ENCODE measurements around the gene LRRC14B.

Gene LRRC14B

DNA sequence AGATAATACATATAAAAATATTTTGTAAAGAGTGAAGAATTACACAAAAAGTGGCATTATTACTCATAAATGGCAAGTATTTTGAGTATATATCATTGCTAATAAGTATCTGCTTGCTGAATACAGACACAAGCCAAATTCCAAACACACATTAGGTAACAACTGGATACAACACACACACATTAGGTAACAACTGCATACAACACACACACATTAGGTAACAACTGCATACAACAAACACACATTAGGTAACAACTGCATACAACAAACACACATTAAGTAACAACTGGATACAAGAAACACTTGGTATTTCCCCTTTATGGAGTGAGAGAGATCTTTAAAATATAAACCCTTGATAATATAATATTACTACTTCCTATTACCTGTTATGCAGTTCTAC, 13.2 kb downstream of the LRRC14B start:
- Histone ChIP-seq H3K27me3 (no peaks in the 10 kb centered on the region), H3K27ac (no peak overlapping the region), H3K4me1 (ENCODE audit: control insufficient read depth in 1 of 2, insufficient read depth in 1 of 2, low read depth in 1 of 2, low read length in 1 of 2) (no peaks in the 10 kb centered on the region), H3K9me3 (no peaks in the 10 kb centered on the region), H3K36me3 (peaks cover 32% of the 10 kb centered on the region), H3K4me3 (ENCODE audit: low read depth in 1 of 2, low read length in 1 of 2) (no peak overlapping the region)
- TF ChIP-seq, protein P1, sequence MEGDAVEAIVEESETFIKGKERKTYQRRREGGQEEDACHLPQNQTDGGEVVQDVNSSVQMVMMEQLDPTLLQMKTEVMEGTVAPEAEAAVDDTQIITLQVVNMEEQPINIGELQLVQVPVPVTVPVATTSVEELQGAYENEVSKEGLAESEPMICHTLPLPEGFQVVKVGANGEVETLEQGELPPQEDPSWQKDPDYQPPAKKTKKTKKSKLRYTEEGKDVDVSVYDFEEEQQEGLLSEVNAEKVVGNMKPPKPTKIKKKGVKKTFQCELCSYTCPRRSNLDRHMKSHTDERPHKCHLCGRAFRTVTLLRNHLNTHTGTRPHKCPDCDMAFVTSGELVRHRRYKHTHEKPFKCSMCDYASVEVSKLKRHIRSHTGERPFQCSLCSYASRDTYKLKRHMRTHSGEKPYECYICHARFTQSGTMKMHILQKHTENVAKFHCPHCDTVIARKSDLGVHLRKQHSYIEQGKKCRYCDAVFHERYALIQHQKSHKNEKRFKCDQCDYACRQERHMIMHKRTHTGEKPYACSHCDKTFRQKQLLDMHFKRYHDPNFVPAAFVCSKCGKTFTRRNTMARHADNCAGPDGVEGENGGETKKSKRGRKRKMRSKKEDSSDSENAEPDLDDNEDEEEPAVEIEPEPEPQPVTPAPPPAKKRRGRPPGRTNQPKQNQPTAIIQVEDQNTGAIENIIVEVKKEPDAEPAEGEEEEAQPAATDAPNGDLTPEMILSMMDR (IDR thresholded peaks at IDR 0.05) = no peak

DNA sequence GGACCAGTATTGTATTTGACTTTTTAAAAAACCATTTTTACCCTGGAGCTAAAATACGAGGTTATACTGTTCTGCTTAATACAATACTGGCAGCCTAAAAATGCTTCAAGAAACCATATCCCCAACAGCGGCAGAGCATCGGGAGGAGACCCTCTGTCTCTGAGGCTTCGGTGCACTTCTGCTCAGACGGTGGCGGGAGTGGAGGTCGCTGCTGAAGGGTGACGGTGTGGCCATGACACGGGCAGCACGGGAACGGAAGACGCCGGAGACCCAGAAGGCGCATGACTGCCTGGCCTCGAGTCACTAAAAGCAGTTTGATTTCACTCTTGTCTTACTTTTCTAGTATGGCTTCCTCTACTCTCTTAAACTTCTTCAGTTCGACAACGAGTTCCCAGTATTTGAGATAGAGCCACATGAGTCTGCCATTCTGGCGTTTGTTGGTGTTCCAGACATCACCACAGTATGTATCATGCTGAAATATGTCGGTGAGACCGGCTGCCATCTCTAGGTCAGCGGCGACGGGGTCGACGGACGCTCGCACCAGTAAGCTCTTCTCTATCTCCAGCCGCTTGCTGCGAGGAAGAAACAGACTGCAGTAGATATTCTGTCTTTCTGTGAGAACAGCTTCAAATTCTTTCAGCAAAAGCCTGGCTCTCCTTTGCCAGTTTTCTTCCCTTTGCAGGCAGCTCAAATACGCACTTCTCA, 13.8 kb downstream of the LRRC14B start:
- H3K27me3 ChIP-seq = no peaks in the 10 kb centered on the region
- no peak overlapping the region for H3K4me3 ChIP-seq (ENCODE audit: low read depth in 1 of 2, low read length in 1 of 2)
- no peaks in the 10 kb centered on the region for H3K4me1 ChIP-seq (ENCODE audit: control insufficient read depth in 1 of 2, insufficient read depth in 1 of 2, low read depth in 1 of 2, low read length in 1 of 2)
- TF ChIP-seq, protein P1 (IDR thresholded peaks at IDR 0.05) = no peak
- no peaks in the 10 kb centered on the region for H3K9me3 ChIP-seq
- no peak overlapping the region for H3K27ac ChIP-seq
- H3K36me3 ChIP-seq = peaks cover 32% of the 10 kb centered on the region

DNA sequence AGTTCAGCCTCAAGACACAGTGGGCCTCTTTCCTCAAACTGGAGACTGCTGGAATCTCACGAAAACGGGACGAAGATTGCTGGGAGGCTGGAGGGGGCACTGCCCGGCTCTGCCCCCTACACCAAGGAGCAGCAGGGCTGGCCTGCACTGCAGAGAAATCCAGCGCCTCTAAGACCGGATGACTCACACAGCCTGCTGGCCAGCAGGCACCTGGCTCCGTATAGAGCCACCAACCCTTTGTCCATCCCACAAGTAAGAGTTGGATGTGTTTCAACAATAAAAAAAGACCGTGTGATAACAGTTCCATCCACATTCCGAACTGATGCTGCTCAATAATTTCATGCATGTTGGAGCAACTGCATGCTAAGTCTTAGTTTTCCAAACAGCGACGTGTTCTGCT, 15.1 kb downstream of the LRRC14B start:
- no peaks in the 10 kb centered on the region for H3K4me1 ChIP-seq (ENCODE audit: control insufficient read depth in 1 of 2, insufficient read depth in 1 of 2, low read depth in 1 of 2, low read length in 1 of 2)
- H3K4me3 ChIP-seq (ENCODE audit: low read depth in 1 of 2, low read length in 1 of 2) = no peak overlapping the region
- H3K9me3 ChIP-seq = no peaks in the 10 kb centered on the region
- no peaks in the 10 kb centered on the region for H3K27me3 ChIP-seq
- H3K27ac ChIP-seq = no peak overlapping the region
- peaks cover 32% of the 10 kb centered on the region for H3K36me3 ChIP-seq
- TF ChIP-seq, protein P1 (IDR thresholded peaks at IDR 0.05) = no peak

DNA sequence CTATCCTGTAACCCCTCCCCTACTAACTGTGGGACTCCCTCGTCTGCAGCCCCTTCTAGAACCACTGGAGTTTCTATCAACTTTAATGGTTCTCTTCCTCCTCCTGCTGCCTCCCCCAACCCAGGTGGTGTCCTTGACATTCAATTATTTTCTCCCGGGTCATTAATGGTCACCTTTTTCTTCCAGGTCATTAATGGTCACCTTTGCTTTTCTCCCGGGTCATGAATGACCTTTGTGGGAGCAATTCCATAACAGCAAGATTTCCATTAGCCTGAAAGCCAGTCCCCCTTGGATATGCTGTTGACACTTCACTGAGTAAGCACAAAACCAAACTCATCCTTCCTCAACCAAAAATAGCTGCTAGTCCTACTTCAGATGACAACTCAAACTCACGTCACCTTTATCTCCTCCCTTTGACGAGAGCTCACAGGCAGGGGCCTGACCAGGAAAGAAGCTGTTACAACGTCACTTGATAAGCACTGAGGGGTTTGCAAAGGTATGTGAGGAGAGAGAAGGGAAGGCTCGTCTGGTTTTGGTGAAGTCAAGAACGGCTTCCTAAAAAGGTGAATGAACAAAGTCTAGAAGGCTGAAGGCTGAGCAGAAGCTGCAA, 15.7 kb downstream of the LRRC14B start:
- peaks cover 32% of the 10 kb centered on the region for H3K36me3 ChIP-seq

DNA sequence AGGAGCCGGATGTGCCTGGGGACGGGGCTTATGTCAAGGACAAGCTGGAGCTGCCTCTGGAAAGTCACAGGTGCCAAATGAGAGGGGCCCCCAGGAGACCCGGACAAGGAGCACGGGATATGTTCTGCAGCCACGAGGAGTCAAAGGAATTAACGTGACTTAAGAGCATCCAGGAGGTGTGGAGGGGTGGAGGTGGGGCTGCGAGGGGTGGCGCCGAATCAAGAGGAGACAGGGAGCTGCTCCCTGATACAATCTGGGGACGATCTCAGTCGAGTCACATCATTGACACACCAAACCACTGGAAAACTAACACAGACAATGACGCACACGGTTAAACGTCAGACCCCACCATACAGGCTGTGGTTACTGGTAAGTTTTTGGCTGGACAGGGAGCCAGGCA, 16.3 kb downstream of the LRRC14B start:
- TF ChIP-seq, protein P1 (IDR thresholded peaks at IDR 0.05) = no peak
- H3K27ac ChIP-seq = no peak overlapping the region

More for the DNA sequence above, 15.7 kb downstream of the LRRC14B start:
- no peak overlapping the region for H3K27ac ChIP-seq
- H3K9me3 ChIP-seq = no peaks in the 10 kb centered on the region
- no peaks in the 10 kb centered on the region for H3K4me1 ChIP-seq (ENCODE audit: control insufficient read depth in 1 of 2, insufficient read depth in 1 of 2, low read depth in 1 of 2, low read length in 1 of 2)
- H3K27me3 ChIP-seq = no peaks in the 10 kb centered on the region
- no peak overlapping the region for H3K4me3 ChIP-seq (ENCODE audit: low read depth in 1 of 2, low read length in 1 of 2)
- TF ChIP-seq, protein P1 (IDR thresholded peaks at IDR 0.05) = no peak

More for the DNA sequence above, 16.3 kb downstream of the LRRC14B start:
- Histone ChIP-seq H3K27me3 (no peaks in the 10 kb centered on the region), H3K4me1 (ENCODE audit: control insufficient read depth in 1 of 2, insufficient read depth in 1 of 2, low read depth in 1 of 2, low read length in 1 of 2) (no peaks in the 10 kb centered on the region), H3K9me3 (no peaks in the 10 kb centered on the region), H3K4me3 (ENCODE audit: low read depth in 1 of 2, low read length in 1 of 2) (no peak overlapping the region), H3K36me3 (peaks cover 32% of the 10 kb centered on the region)
